GM13977 (cell line): ENCODE measurements around the gene HBE1.

ENCODE experiments used
- DNase-seq: peaks from one replicate; pipeline ENCODE4 v3.0.0; 2012; ENCODE audit warnings: low spot score
- CTCF ChIP-seq: IDR thresholded peaks from 2 replicates; pipeline ENCODE4 v1.5.1; 2012; ENCODE audit warnings: mild to moderate bottlenecking, control low read depth; ENCODE audit not compliant: insufficient read depth; ENCODE audit errors: extremely low read depth, missing control alignments
- in situ Hi-C: fragments of 300-500 bp; cut with MboI; formaldehyde crosslinking; loops from one replicate; pipeline ENCODE4 v1.12.0; 2022; ENCODE audit warnings: low sequenced_read_pairs, low pct_unique_long_range_greater_than_20kb, mixed read lengths, inconsistent platforms; ENCODE audit not compliant: unreplicated experiment

The HBE1 gene

GRCh38 chr11:5229356-5229755 lies 40.4 kb downstream of the HBE1 start:
- TF ChIP-seq CTCF: no peak
- DNase-seq: no peak
- in situ Hi-C loops: no loop called here

GRCh38 chr11:5228124-5228523 lies 41.6 kb downstream of the HBE1 start:
- no peak for TF ChIP-seq CTCF
- in situ Hi-C loops: no loop called here
- DNase-seq: no peak

- DNase-seq: no peak
- in situ Hi-C loops: no loop called here
- no peak for TF ChIP-seq CTCF
Observed at GRCh38 chr11:5227681-5228080, 42.1 kb downstream of the HBE1 start.

GRCh38 chr11:5226732-5227310 lies 42.9 kb downstream of the HBE1 start, which contains the start of gene HBB:
HBB (minus strand) TSS chr11:5227071; CDS start chr11:5227021, 50 bp downstream.
- TF ChIP-seq CTCF: no peak
- DNase-seq: no peak
- in situ Hi-C loops: no loop called here

GRCh38 chr11:5225480-5225871 lies 44.3 kb downstream of the HBE1 start:
- in situ Hi-C loops: no loop called here

GRCh38 chr11:5224538-5225479 lies 44.9 kb downstream of the HBE1 start:
- in situ Hi-C loops: no loop called here
- no peak for DNase-seq
- TF ChIP-seq CTCF: no peak

More at GRCh38 chr11:5225480-5225871, 44.3 kb downstream of the HBE1 start:
- no peak for DNase-seq
- no peak for TF ChIP-seq CTCF
